ENCODE results near the gene TARP.
A peak's percentile ranks its signal among the peaks of the same experiment; 100 is the strongest.
"Not testable (repeated sequence)": the region's sequence is repeated elsewhere in the genome, so short reads cannot be mapped to it uniquely, and the experiment has no call there.

The TARP gene

DNA sequence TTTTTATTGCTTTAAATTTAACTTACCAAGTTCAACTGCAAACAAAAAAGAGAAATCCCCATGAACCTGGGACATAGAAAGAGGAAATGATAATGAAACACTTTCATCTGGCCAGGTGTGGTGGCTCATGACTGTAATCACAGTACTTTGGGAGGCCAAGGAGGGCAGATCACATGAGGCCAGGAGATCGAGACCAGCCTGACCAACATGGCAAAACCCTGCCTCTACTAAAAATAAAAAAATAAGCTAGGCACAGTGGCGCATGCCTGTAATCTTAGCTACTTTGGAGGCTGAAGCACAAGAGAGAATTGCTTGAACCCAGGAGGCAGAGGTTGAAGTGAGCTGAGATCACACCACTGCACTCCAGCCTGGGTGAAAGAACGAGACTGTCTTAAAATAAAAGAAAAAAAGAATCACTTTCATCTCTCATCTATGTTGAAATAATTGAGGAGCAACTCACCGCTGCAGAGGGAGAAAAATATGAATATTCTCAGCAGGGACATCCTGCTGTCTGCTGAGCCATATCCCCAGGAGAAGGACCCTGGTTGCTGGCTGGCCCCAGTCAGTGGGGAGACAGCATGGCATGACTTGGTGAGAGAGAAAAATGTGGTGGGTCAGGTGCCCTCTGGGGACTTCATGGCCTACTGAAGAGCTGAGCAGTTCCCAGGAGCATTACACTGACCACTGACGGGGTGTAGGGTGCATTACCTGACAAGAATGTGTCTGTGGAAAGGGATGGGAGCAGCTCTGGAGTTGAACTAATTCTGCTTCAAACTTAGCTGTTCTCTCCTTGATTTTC, 22.8 kb upstream of the TARP start:
- no peak for DNase-seq

- no peak for DNase-seq
Observed at GRCh38 chr7:38294926-38295325, 21.5 kb upstream of the TARP start.

DNA sequence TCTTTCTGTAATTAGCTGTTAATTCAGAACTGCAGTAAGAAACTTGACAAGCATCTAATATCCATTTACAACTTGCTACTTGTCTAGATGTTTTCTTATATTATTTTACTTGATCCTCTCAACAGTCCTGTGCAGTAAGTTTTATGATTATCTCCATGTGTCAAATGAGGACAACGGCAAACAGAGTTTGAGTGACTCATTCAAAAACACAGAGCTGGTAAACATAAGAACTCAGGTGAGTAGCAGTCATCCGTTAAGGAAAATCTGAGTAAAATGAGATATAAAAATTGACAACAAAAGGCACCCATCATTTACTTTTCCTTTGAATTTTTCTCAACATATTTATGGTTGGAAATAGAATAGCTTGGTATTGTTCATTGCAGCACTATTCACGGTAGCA, 19.0 kb upstream of the TARP start:
- no peak for DNase-seq

GRCh38 chr7:38291650-38292049, 18.2 kb upstream of the TARP start:
- DNase-seq = no peak

- no peak for DNase-seq
Observed at GRCh38 chr7:38291117-38291647, 17.7 kb upstream of the TARP start.

DNA sequence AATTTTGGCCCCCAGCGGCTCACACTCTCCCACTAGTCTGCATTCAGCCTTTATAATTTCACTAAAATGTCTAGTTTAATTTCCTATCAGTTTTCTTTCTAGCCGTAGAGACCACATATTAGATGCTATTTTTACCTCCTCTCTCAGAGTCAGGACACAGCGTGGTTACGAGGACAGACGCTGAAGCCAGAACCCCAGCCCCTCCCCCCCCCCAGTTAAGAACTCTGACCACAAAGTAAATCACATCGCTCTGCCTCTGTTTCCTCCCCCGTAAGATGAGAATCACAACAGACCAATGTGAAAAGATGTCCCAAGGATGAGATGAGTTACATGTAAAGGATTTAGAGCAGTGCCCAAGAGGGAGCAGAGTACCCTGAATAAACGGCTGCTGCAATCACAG, 11.1 kb upstream of the TARP start:
- peak in 1 of 2 donors; percentile 17 for DNase-seq

GRCh38 chr7:38283809-38284208, 10.4 kb upstream of the TARP start:
- no peak for DNase-seq

DNA sequence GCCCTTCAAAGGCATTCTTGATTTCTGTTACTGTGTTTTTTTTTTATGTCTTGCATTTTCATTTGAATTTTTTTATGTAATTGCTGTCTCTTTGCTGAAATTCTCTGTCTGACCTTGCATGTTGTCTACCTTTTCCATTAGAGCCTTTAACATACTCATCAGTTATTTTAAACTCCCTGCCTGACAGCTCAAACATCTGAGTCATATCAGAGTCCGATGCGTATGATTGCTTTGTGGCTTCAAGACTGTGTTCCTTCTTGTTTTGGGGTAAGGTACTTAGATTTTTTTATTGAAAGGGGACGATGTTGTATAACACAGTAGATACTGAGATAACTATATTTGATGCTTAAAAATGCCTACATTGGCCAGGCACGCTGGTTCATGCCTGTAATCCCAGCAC, 9.7 kb upstream of the TARP start:
- DNase-seq = peak in 1 of 2 donors; percentile 45

- no peak for DNase-seq
Observed at GRCh38 chr7:38282081-38282480, 8.6 kb upstream of the TARP start.

DNA sequence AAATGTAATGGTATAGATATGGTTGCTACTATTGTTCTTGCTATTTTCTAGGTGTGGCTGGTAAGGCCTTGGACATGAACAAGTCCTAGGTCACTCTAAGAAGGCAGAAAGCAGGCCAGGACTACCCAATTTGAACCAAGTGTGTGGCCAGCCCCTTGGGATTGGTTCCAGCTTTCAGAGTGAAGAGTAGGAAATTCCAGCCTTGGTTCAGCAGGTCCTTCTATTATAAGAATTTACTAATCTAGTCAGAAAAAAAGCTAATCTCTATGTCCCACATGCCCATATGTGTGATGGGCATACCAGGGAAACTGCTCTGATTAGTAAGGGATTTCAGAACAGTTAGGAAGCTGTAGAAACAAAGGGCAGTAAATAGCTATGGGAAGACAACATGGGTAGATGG, 7.8 kb upstream of the TARP start:
- DNase-seq = no peak

- DNase-seq = no peak
Observed at GRCh38 chr7:38280707-38281106, 7.3 kb upstream of the TARP start.

- no peak for DNase-seq
Observed at GRCh38 chr7:38280000-38280399, 6.6 kb upstream of the TARP start.

DNA sequence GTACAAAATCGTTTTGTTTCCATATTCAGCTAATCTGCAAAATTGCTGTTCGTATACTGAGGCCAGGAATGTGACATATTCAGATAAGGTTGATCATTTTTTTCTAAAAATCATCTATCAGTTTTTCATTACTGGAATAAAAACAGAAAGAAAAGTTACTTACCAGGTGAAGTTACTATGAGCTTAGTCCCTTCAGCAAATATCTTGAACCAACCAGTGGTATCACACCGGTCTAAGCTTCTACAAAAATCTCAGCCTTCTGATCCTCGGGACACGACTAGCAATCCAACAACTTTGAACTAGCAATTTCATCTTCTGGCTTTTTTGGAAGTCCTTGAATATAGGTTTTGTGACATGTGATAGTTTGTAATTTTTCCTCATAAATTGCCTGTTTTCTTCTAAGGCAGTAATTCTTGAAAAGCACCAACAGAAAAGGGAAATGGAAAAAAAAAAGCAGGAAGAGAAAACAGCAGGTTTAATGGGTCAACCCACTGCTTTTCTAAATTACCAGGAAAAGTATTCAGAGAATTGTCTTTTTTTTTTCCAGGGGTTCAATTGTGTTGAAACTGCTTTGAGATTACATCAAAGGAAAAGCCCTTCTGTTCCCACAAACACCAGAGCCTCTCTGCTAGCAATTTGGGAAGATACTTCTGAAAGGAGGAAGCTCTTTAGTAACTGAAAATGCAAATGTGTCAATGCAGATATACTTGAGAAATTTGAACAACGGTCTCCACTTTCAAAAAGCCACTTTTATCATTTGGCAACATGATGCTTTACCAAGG, 2.9 kb upstream of the TARP start:
- no peak for DNase-seq

DNA sequence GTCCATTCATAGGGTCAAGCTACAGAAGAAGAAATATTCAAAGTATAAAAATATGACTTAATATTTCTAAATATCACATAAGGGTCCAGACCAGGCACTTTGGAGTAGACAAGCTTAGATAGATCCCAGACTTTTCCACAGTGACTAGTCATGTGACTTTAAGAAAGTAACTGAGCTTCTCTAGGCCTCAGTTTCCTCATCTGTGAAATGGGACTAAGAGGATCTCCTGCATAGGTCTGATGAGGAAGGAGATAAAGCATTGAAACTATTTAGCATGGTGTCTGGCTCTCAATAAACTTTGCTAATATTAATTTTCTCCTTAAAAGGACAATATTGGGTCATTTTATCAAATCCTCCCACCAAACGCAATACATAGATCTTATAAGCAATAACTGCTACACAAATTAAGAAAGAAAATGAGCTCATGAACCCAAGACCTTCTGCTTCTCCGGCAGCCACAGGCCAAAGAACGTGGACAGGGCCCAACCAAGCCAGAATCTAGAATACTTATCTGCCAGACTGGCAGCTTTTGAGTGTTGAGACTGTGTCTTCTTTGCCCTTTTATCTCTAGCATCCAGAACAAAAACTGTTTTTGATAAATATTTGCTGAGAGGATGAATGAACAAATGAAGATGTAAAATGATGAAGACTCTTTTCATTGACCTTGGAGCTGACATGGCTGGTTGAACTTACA, 1.6 kb upstream of the TARP start:
- DNase-seq = no peak

GRCh38 chr7:38274486-38274885, 1.1 kb upstream of the TARP start:
- no peak for DNase-seq

DNA sequence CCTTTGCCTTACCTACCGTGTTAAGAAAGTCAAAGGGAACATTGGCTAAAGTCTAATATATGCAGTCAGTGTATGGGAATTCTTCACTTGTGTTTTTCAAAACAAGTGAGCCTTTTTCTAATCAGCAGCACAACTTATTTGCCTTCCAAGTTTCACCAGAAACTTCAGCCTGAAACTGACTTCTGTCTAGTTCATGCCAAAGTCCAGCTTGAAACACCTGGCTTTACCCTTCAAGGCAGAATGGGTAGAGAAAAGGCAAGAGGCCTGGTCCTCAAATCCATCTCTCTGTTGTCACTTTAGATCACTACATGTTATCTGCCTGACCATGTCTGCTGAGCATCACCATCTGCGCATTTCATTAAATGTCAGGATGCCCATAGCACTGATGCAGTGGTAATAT, 3.0 kb downstream of the TARP start:
- not testable (repeated sequence) for DNase-seq

DNA sequence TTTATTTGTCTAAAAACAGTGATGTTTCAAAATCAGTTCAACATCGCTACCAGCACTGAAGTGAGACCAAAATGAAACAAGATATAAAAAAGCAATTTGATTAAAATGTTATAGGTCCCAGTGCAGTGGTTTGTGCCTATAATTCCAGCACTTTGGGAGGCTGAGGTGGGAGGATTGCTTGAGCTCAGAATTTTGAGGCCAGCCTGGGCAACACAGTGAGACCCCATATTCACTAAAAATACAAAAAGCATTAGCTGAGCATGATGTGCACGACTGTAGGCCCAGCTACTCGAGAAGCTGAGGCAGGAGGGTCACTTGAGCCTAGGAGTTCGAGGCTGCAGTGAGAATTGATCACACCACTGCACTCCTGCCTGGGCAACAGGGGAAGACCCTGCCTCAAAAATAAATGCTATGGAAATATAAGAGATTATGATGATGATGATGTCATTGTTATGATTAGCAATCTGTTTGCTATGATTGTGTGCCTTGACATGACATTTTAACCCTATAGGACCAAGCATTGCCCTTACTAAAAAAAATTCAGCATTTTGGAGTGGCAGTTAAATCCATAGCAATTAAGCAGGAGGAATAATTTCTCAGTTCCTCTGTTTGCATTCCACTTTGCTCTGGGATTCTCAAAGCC, 3.6 kb downstream of the TARP start:
- DNase-seq = not testable (repeated sequence)

DNA sequence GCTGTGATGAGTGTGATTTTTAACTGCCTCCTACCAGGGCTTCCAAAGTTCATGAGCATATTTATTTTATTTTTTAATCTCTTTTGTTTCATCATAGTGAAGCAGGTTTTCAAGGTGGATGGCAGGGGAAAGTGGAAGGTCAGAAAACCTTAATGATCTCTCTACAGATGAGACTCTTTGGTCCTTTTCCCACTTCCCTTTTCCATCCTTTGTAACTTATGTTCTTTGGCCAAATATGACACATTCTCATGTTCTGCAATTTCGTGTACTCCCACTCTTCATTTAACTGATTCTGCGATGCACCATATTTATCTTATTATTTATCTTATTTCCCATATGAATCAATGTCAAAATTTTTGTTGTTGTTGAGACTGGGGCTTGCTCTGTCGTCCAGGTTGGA, 7.5 kb downstream of the TARP start:
- DNase-seq = not testable (repeated sequence)

DNA sequence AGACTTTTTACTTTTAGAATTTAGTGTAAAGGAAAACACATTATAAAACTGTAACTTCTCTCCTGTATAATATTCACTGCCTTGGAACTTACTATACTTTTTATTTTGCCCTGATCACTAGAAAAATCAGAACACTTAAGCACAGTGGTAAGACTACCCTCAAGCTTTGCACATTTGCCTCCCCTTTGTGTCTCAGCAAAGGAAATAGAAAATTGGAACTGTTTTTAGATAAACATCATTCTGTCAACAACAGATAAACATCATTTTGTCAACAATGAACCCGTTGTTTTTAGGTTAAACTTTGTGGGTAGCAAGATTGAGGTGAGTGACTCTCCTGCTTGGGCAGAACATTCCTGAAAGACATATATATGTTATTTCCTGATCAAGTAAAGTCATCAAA, 8.8 kb downstream of the TARP start:
- not testable (repeated sequence) for DNase-seq

DNA sequence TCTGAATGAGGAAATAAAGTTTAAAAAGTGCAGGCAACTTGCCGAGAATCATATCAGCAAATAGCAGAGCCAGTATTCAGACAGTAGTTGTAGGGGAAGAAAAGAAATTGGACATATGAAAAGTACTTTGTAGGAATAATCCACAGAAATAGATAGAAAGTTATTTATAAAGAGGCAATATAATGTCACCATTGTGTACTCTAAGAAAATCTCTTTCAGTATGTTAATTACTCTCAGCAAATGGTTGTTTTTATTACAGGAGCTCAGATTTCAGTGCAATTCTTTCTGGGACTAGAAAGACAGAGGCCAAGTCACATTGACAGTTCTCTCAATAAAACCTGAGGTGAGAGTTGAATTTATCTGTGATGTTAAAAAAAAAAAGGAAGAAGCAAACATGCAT, 10.2 kb downstream of the TARP start:
- not testable (repeated sequence) for DNase-seq

- DNase-seq = no peak
Observed at GRCh38 chr7:38262545-38262944, 10.9 kb downstream of the TARP start.

GRCh38 chr7:38262026-38262425, 11.4 kb downstream of the TARP start:
- not testable (repeated sequence) for DNase-seq

DNA sequence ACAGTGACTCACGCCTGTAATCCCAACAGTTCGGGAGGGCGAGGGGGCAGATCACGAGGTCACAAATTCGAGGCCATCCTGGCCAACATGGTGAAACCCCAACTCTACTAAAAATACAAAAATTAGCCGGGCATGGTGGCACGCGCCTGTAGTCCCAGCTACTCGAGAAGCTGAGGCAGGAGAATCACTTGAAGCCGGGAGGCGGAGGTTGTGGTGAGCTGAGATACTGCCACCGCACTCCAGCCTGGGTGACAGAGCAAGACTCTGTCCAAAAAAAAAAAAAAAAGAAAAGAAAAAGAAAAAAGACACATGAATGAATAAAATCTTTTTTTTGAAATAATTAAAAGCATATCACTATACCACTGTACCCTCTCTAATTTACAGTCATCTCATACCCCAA, 11.8 kb downstream of the TARP start:
- DNase-seq = not testable (repeated sequence)
